ENCODE measurements around the gene TRAF7. TPM values are rescaled to one million over a fixed set of nuclear protein-coding genes. Genes with fewer than 3 reads are reported as not detected.

Gene TRAF7
- total RNA-seq, 4 donors from 2014 or later: 31.9 to 42.7 (median 34.3) TPM

DNA sequence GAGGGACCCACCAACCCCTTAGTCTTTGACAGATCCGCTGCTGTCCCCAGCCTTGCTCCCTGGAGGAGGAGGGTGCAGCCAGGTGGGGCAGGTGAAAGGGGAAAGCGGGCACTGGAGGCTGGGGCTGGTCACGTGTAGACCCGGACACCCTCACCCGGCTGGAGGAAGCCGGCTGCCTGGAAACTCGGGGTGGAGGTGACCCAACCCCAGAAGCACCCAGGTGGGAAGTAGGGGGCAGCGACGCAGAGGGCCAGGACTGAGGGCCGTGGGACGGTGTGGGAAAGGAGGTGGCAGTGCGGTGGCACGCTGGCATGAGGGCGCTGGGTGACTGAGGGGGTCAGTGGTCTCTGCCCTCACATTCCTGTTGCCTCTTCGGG is 2.7 kb downstream of the TRAF7 start:
- ATAC-seq (ENCODE audit: low FRiP score) (no peak), DNase-seq (ENCODE audit: low spot score) (no peak)
- no peak for TF ChIP-seq CTCF (IDR thresholded peaks at IDR 0.05)

DNA sequence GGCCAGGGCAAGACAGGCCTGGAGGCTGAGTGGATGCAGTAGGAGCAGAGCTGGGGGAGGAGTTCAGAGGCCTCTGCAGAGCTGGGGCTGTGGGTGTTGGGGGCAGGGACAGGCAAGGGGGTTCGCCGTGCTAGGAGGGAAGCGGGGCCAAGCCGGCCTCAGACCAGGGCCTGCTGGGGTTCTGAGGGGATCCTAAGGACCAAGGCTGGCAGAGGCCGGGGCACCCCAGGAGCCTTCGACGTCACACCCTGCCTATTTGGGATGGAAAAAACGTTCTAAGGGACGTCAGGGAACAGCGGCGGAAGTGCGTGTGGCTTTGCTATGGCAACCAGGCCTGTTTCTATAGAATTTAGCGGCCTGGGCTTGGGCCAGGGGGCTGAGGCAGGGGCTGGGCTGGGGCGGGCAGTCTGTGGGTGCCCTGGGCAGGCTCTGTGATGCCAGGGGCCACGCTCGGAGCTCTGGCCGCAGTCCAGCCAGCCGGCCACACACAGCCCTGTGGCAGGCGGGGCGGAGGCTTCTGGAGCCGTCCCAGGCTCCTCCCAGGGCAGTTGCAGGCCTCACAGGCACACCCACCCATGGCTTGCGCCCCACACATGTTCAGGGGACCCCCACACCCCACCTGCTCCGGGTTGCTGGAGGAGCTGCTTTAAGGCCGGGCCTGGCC is 3.7 kb downstream of the TRAF7 start:
- TF ChIP-seq CTCF (IDR thresholded peaks at IDR 0.05): no peak
- no peak for DNase-seq (ENCODE audit: low spot score)
- ATAC-seq (ENCODE audit: low FRiP score): peak; percentile 15

GRCh38 chr16:2160915-2161551 is 5.5 kb downstream of the TRAF7 start:
- TF ChIP-seq CTCF (IDR thresholded peaks at IDR 0.05): no peak
- ATAC-seq (ENCODE audit: low FRiP score): peak; percentile 17
- no peak for DNase-seq (ENCODE audit: low spot score)

- ATAC-seq (ENCODE audit: low FRiP score) (no peak), DNase-seq (ENCODE audit: low spot score) (no peak)
- no peak for TF ChIP-seq CTCF (IDR thresholded peaks at IDR 0.05)
These were observed 6.3 kb downstream of the TRAF7 start for GRCh38 chr16:2161911-2162310.

GRCh38 chr16:2162676-2163118 is 7.1 kb downstream of the TRAF7 start:
- ATAC-seq (ENCODE audit: low FRiP score) (no peak), DNase-seq (ENCODE audit: low spot score) (no peak)
- TF ChIP-seq CTCF (IDR thresholded peaks at IDR 0.05): no peak

DNA sequence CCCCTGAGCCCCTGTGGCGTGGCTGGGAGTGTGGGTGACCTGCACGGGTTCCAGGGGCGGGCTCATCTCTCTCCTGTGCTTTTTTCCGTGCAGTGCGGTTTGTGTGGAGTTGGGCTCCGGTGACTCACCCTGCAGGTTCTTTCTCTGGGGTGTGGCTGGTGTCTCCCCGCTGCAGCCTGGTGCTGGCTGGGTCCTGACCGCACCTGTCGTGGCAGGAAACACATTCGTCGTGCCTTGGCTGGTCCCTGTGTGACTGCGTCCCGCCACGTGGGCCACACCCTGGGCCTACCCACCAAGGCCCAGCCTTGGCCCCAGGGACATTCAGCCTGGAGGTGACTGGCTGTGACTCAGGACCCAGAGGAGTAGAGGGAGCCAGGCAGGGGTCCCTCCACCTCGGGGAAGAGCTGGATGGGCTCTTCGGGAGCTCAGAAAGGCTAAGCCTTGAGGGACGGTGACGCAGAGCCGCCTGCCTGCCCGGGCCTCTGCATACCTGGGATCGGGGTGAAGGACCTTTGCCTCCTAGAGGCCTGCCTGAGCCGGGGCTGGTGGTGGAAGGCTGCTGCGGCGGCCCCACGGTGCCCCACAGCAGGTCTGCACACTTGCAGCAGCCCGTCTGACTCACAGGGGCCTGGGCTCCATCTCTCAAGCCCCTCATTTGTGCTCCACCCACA is 7.8 kb downstream of the TRAF7 start:
- ATAC-seq (ENCODE audit: low FRiP score) (no peak), DNase-seq (ENCODE audit: low spot score) (no peak)
- TF ChIP-seq CTCF (IDR thresholded peaks at IDR 0.05): no peak

Data from omental fat pad (tissue), 4 donors.